ENCODE data around the gene SOX1. TPM values are rescaled to one million over a fixed set of nuclear protein-coding genes. Genes with fewer than 3 reads are reported as not detected.

SOX1 gene
- total RNA-seq, 1 donor from 2014 or later, result not detected

DNA sequence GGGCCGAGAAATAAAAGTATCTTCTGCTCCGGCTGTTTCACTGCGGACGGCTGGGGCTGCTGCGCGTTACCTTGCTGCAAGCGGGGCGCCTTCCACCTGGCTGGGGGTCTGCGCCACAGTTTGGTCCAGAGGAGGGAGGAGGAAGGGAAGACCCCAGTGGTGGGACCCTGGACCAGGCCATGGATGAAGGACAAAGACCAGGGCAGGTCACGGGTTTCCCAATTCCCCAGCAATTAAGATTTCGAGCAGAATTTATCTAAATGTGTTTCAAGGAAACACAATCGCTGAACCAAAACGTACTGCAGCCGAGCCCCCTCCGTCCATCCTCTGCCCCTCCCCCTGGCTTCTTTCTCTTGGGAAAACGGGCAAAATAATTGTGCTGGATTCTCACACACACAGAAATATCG is 2.9 kb downstream of the SOX1 start:
- DNase-seq (ENCODE audit: low read depth) (no peak), FAIRE-seq (no peak)
- Histone ChIP-seq H3K27me3 (ENCODE audit: control insufficient read depth, insufficient read depth, low read length) (peaks cover 36% of the 10 kb centered on the region), H3K36me3 (ENCODE audit: control insufficient read depth, insufficient read depth, low read length) (no peaks in the 10 kb centered on the region), H3K4me3 (ENCODE audit: low read depth, low read length) (no peak overlapping the region)
- TF ChIP-seq, protein P1, sequence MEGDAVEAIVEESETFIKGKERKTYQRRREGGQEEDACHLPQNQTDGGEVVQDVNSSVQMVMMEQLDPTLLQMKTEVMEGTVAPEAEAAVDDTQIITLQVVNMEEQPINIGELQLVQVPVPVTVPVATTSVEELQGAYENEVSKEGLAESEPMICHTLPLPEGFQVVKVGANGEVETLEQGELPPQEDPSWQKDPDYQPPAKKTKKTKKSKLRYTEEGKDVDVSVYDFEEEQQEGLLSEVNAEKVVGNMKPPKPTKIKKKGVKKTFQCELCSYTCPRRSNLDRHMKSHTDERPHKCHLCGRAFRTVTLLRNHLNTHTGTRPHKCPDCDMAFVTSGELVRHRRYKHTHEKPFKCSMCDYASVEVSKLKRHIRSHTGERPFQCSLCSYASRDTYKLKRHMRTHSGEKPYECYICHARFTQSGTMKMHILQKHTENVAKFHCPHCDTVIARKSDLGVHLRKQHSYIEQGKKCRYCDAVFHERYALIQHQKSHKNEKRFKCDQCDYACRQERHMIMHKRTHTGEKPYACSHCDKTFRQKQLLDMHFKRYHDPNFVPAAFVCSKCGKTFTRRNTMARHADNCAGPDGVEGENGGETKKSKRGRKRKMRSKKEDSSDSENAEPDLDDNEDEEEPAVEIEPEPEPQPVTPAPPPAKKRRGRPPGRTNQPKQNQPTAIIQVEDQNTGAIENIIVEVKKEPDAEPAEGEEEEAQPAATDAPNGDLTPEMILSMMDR (IDR thresholded peaks at IDR 0.05; ENCODE audit: insufficient read depth, low read length, severe bottlenecking), result no peak

DNA sequence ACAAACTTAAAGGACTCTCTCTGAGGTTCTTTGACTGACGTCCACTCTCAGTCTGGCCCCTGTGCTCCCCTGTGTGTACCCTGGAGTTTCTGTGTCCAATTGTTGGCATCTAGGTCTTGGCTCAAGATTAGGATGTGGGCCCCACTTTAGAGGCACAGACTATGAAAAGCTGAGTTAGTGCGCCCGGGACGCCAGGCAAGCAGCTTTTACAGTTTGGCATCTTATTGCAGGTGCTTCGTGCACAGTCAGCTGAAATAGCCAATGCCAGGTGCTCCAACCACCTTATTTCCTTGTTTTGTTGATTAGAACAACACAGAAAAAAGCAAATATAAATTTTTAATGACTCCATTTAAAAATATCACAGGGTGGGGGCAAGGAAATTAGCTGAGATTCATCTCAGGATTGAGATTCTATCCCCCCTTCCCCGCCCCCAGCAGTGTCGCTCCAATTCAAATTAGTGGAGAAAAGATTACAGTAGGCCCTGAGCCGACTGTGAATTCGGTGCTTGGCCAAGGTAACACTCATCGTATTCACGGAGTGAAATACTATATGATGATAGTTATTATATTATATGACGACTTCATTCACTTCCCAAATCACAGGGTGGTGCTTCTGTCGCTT is 4.3 kb downstream of the SOX1 start:
- FAIRE-seq (no peak), DNase-seq (ENCODE audit: low read depth) (no peak)
- TF ChIP-seq, protein P1 (IDR thresholded peaks at IDR 0.05; ENCODE audit: insufficient read depth, low read length, severe bottlenecking), result no peak
- Histone ChIP-seq H3K27me3 (ENCODE audit: control insufficient read depth, insufficient read depth, low read length) (peaks cover 32% of the 10 kb centered on the region), H3K36me3 (ENCODE audit: control insufficient read depth, insufficient read depth, low read length) (no peaks in the 10 kb centered on the region), H3K4me3 (ENCODE audit: low read depth, low read length) (no peak overlapping the region)

DNA sequence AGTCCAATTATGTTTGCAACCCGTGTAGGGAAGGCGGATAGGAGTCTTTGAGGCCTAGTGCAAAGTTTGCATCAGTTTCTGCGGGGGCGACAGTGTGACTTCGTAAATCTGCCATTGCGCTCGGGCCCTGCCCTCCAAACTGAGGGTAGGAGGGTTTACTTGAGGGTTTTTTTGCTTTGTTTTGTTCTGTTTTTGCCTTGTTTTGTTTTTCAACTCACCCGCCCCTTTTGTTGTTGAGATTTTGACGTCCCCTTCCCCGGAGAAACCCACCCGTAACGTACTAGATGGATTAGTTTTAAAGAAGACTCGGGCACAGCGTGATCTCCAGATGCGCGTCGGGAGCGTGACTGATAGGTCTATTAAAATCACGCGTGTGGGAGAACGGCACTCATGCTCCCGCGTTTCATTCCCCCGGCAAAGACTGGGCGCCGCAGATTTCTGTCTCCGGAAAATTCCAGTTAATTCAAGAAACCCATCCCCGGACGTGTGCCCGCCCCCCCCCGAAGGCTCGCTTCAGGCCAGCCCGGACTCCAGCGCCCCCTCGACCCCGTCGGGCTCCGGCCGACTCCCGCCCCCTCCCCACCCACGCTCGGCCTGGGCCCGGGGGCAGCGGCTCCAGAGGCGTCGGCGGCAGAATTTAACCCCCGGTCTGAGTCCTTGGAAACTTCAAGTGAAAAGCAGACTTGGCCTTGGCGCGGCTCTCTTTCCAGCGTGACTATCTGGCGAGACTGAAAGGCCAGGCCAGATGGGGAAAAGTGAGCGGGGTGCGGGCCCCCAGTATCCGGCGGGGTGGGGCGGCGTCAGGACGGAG is 5.0 kb downstream of the SOX1 start:
- no peak overlapping the region for H3K4me3 ChIP-seq (ENCODE audit: low read depth, low read length)
- DNase-seq (ENCODE audit: low read depth), result no peak
- TF ChIP-seq, protein P1 (IDR thresholded peaks at IDR 0.05; ENCODE audit: insufficient read depth, low read length, severe bottlenecking), result no peak
- no peaks in the 10 kb centered on the region for H3K36me3 ChIP-seq (ENCODE audit: control insufficient read depth, insufficient read depth, low read length)
- FAIRE-seq, result no peak
- peaks cover 30% of the 10 kb centered on the region for H3K27me3 ChIP-seq (ENCODE audit: control insufficient read depth, insufficient read depth, low read length)

DNA sequence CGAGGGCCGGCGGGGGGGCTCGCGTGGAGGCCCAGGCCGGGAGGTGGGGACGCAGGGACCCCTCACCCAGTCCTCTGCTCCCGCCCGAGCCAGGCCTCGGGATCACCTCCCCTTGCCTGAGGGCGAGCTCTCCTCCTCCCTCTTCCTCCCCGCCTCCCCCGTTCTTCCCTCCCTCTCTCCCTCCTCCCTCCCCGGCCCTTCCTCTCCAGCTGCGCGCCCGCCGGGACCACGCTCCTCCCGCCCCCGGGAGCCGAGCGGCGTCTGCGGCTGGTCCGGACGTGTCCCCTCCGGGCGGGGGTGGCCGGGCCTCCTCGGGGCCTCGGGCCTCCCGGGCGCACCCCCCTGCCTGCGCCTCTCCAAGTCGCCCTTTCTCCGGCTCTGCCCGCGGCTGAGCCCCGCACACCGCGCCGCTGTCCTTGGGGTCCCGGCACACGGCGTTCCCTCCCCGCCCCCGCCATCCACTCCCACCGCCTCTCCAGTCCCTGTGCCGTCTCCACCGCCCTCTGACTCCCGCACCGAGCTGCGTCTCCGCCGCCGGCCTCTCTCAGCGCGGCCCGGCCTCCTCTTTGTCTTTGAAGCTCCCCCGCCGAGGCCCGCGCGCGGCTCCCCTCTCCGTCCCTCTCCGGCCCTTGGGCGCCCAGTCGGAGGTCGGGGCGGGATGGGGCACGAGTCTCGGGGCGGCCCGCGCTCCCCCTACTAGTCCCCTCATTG is 5.7 kb downstream of the SOX1 start:
- DNase-seq (ENCODE audit: low read depth), result no peak
- FAIRE-seq, result no peak
- Histone ChIP-seq H3K4me3 (ENCODE audit: low read depth, low read length) (no peak overlapping the region), H3K27me3 (ENCODE audit: control insufficient read depth, insufficient read depth, low read length) (peaks cover 27% of the 10 kb centered on the region), H3K36me3 (ENCODE audit: control insufficient read depth, insufficient read depth, low read length) (no peaks in the 10 kb centered on the region)
- TF ChIP-seq, protein P1 (IDR thresholded peaks at IDR 0.05; ENCODE audit: insufficient read depth, low read length, severe bottlenecking), result no peak

DNA sequence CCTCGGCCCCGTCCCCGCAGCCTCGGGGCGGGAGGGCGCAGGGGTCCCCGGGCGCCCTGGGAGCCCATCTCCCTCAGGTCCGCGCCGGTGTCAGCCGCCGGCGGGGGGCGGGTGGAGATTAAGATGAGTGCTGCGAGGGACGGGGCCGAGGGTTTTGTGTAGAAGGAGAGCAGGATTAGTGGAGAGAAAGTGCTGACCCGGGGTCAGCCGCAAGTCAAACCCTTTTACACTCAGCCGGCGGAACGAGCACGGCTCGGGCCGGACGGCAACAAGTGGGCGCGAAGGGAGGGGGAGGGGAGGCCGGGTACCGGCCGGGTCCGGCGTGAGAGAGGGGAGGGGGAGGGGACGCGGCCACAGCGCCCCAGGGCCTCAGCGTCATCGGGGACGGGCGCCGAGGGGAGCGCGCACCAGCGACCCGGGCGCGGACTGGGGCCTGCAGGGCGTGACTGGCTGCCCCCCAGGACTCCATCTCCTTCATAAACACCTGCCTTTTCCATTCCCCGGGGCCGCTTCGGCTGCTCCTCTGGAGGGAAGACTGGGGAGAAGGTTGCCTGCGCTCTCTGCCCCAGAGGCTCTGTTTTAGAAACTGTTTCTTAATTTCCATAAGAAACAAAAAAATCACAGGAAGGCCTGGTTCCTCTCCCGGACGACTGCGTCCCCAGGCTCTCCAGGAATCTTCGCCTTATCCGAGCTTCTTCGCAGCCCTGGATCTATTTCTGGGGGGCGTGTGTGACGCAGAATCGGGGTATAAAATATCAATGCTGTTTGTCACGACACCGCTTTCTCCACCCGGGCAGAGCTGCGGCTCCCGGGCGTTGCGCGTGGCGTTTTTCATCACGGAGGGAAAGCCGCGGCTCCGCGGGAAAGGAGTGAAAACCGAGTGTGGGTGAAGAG is 6.5 kb downstream of the SOX1 start:
- FAIRE-seq, result no peak
- no peak for DNase-seq (ENCODE audit: low read depth)
- Histone ChIP-seq H3K4me3 (ENCODE audit: low read depth, low read length) (no peak overlapping the region), H3K27me3 (ENCODE audit: control insufficient read depth, insufficient read depth, low read length) (peaks cover 27% of the 10 kb centered on the region), H3K36me3 (ENCODE audit: control insufficient read depth, insufficient read depth, low read length) (no peaks in the 10 kb centered on the region)
- TF ChIP-seq, protein P1 (IDR thresholded peaks at IDR 0.05; ENCODE audit: insufficient read depth, low read length, severe bottlenecking), result no peak
